Activated naive CD8-positive, alpha-beta T cell treated with anti-CD3 and anti-CD28 coated beads, Interleukin-2, amount 50 U/mL, for 16 hours (primary cell): ENCODE data around the gene EPX.

Experiments used
- DNase-seq: peaks from one replicate; pipeline ENCODE4 v3.0.0-alpha.2; 2020; ENCODE audit warnings: low read depth, low spot score

EPX gene

DNA sequence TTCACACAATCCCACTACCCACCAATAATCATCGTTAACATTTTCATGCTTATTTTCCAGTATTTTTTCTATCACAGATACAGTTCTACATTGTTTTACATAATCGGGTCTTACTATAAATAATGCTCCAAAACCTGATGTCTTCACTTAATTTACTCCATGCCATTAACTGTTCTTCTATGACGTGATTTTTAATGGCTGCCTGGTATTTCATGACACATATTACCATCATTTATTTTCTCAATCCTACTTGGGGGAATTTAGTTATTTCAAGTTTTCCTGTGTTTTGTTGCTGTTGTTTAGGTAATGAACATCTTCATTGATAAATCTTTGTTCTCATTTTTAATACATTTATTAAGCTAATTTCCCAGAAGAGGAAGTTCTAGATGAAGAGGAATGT, 60.6 kb downstream of the EPX start:
- DNase-seq = no peak
